GM12875 (cell line): ENCODE measurements around the gene KCNJ1.

Experiments
- H3K4me3 ChIP-seq: one replicate; pipeline ENCODE4 v1.5.1; 2011; ENCODE audit warnings: low read depth, low read length, control low read depth
- TF ChIP-seq, protein P1 (sequence below): IDR thresholded peaks from 2 replicates; pipeline ENCODE4 v1.5.1; 2011; ENCODE audit warnings: low read depth, mild to moderate bottlenecking, control low read depth, inconsistent platforms, low read length, moderate library complexity, borderline replicate concordance; ENCODE audit not compliant: insufficient read depth

KCNJ1 gene

DNA sequence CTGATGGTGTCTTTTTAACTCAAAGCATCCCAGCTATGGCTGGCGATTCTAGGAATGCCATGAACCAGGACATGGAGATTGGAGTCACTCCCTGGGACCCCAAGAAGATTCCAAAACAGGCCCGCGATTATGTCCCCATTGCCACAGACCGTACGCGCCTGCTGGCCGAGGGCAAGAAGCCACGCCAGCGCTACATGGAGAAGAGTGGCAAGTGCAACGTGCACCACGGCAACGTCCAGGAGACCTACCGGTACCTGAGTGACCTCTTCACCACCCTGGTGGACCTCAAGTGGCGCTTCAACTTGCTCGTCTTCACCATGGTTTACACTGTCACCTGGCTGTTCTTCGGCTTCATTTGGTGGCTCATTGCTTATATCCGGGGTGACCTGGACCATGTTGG lies 44.1 kb upstream of the KCNJ1 start:
- H3K4me3 ChIP-seq: no peak overlapping the region

DNA sequence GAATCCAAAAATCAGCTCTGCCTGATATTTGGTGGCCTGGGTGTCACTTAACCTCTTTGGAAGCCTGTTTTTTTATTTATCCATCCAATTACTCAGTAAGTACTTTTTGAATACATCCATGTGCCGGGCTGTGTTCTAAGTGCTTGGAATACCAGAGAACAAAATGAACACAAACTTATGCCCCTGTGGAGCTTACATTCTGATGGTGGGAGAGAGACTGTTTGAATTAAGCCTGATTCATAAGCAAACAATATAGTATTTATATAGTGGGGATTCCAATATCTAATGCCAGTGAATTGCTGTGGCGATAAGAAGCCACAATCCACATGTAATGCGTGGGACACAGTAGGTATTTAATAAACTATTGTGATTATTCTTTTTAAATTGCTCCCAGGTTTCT lies 43.5 kb upstream of the KCNJ1 start:
- TF ChIP-seq, protein P1, sequence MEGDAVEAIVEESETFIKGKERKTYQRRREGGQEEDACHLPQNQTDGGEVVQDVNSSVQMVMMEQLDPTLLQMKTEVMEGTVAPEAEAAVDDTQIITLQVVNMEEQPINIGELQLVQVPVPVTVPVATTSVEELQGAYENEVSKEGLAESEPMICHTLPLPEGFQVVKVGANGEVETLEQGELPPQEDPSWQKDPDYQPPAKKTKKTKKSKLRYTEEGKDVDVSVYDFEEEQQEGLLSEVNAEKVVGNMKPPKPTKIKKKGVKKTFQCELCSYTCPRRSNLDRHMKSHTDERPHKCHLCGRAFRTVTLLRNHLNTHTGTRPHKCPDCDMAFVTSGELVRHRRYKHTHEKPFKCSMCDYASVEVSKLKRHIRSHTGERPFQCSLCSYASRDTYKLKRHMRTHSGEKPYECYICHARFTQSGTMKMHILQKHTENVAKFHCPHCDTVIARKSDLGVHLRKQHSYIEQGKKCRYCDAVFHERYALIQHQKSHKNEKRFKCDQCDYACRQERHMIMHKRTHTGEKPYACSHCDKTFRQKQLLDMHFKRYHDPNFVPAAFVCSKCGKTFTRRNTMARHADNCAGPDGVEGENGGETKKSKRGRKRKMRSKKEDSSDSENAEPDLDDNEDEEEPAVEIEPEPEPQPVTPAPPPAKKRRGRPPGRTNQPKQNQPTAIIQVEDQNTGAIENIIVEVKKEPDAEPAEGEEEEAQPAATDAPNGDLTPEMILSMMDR: no peak

More for the DNA sequence above, 44.1 kb upstream of the KCNJ1 start:
- TF ChIP-seq, protein P1: no peak

DNA sequence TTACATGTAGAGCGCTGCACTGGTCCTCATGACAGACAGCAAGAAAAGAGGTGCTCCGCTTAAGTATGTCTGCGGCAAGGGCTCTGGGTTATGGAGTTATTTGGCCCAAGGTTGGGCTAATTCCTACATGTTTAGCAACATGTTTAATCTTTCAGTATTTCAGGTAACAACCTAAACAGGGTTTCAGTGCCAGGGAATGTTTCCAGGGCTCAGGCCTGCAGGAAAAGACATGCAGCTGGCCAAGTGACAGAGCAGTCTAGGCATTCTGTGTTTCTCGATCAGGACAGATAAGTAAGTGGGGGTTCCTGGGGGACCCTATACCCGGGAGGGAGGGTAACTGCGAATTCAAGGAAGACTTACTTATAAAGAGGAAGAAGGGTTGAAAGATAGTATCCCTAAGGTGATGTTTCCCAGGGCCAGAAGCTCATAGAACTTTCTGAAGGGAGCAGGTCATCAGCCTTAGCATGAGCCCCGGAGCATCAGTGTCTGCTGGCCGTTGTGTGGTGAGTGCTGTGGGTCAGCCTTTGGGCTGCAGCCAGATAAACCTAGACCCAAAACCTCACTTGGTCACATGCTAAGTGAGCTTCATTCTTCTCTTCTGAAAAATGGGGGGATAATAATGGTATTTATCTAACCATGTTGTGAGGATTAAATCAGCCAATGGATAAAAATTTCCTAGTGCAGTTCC lies 42.5 kb upstream of the KCNJ1 start:
- no peak overlapping the region for H3K4me3 ChIP-seq
- TF ChIP-seq, protein P1: no peak

More for the DNA sequence above, 43.5 kb upstream of the KCNJ1 start:
- H3K4me3 ChIP-seq: no peak overlapping the region

DNA sequence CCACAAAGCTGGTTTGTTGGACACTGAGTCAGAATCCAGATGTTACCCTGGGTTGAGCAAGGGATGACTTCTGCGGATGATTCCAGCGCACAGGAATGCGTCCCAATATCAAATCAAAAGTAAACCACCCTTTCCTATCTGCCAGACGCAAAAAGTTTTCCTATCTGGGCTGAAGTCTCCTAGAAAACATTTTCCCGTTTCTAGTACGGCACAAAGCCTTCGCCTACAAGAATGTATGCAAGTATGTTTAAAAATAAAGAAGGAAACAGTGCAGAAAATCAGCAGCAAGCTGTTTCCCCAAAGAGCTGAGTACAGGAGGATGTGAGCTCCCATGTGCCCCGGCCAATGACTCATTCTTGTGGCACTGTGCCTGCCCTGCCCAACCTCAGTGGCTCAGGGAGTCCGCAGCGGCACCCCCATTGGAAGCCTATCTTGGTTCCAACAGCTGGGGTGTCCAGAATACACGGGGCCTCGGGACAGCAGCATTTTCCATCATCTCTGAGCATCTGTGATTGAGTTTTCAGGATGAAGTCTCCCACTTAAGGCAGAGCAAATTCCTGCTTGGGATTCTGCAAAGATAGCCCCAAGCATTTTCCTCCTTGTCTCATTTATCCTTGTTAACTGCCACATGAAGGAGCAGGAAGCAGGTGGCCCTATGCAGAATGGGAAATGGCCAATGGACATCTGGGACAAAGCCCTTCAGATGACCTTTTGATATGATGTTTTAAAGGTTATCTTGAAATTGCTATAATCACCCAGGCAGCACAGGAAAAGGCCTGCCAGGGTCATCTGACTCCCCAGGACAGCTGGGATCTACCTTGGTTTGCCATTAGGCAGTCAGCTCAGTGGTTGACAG lies 41.5 kb upstream of the KCNJ1 start:
- TF ChIP-seq, protein P1: no peak
- no peak overlapping the region for H3K4me3 ChIP-seq

DNA sequence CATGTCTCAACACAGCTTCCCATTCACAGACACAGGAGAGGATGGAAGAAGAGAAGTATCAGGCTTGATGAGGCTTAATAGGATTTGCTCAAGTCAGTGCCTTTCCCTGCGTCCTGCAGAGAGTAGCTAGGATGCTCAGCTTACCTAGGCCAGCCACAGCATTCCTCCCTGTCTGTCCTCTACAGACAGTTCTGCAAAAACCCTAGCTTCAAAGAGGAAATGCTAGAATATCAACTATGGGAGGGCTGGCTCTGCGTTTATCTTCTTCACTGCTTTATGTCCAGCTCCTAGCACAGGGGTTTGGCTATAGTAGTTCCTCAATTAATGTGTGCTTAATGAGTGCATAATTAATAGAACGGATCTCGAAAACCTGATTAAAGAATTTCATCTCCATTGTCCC lies 40.5 kb upstream of the KCNJ1 start:
- TF ChIP-seq, protein P1: no peak
- H3K4me3 ChIP-seq: no peak overlapping the region

DNA sequence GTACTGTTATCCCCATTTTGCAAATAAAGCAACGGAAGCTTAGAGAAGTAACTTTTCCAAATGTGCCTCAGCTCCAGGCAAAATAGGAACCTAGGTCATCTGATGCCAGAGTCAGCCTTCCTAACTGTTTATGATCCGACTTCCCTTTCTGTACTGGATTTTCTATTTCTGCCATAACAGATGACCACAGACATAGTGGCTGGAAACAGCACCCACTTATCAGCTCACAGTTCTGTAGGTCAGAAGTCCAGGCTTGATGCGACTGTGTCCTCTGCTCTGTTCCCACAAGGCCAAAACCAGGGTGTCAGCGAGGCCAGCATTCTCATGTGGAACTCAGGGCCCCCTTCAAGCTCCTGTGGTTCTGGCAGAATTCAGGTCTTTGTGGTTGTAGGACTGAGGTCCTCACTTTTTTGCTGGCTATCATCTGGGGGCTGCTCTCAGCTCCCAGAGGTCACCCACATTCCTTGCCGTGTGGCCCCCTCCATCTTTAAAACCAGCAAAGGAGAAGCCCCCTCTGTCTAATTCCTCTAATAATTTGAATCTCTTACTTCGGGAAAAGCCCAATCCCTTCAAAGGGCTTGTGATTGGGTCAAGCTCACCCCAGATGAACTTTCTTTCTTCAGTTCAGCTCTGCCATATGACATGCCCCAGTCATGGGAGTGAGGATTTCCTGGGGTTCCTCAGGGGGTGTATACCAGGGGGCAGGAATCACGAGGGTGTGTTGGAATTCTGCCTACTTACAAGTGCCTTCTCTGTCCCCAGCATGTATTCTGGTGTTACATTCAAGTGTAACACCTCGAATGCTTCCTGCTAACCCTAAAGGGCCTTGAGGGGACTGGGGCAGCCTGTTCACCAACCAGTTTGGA lies 39.3 kb upstream of the KCNJ1 start:
- H3K4me3 ChIP-seq: no peak overlapping the region
- TF ChIP-seq, protein P1: no peak
